ENCODE results near the gene THSD4. TPM values are rescaled to one million over a fixed set of nuclear protein-coding genes. Genes with fewer than 3 reads are reported as not detected.
"Not testable (repeated sequence)": the region's sequence is repeated elsewhere in the genome, so short reads cannot be mapped to it uniquely, and the experiment has no call there.

THSD4 gene
- total and polyA plus RNA-seq, 2 donors, result 23.9 to 75.1 TPM

GRCh38 chr15:71313806-71314205, 198.5 kb downstream of the THSD4 start:
- 72% methylated on average over 3 of the region's 3 CpGs for WGBS
- H3K4me3 ChIP-seq (ENCODE audit: low read depth, low read length), result no peak overlapping the region
- DNase-seq (ENCODE audit: extremely low spot score), result no peak
- H3K4me1 ChIP-seq (ENCODE audit: insufficient read depth), result no peaks in the 10 kb centered on the region
- no peaks in the 10 kb centered on the region for H3K36me3 ChIP-seq (ENCODE audit: insufficient read depth)
- H3K27ac ChIP-seq (ENCODE audit: low read depth), result no peak overlapping the region

GRCh38 chr15:71314956-71315537, 199.8 kb downstream of the THSD4 start:
- WGBS, result 87% methylated on average over 2 of the region's 2 CpGs
- Histone ChIP-seq H3K27ac (ENCODE audit: low read depth) (no peak overlapping the region), H3K4me1 (ENCODE audit: insufficient read depth) (no peaks in the 10 kb centered on the region), H3K36me3 (ENCODE audit: insufficient read depth) (no peaks in the 10 kb centered on the region), H3K4me3 (ENCODE audit: low read depth, low read length) (no peak overlapping the region)
- DNase-seq (ENCODE audit: extremely low spot score), result no peak

- no peak for DNase-seq (ENCODE audit: extremely low spot score)
- H3K27ac ChIP-seq (ENCODE audit: low read depth), result no peak overlapping the region
- H3K4me3 ChIP-seq (ENCODE audit: low read depth, low read length), result no peak overlapping the region
- WGBS, result 53% methylated on average over 1 of the region's 1 CpG
- H3K4me1 ChIP-seq (ENCODE audit: insufficient read depth), result no peaks in the 10 kb centered on the region
- no peaks in the 10 kb centered on the region for H3K36me3 ChIP-seq (ENCODE audit: insufficient read depth)
These were observed 201.6 kb downstream of the THSD4 start for GRCh38 chr15:71316911-71317310.

- not testable (repeated sequence) for H3K27ac ChIP-seq (ENCODE audit: low read depth); H3K4me1 ChIP-seq (ENCODE audit: insufficient read depth); H3K36me3 ChIP-seq (ENCODE audit: insufficient read depth); DNase-seq (ENCODE audit: extremely low spot score); H3K4me3 ChIP-seq (ENCODE audit: low read depth, low read length)
- WGBS, result 99% methylated on average over 3 of the region's 3 CpGs
These were observed 204.2 kb downstream of the THSD4 start for GRCh38 chr15:71319424-71319823.

GRCh38 chr15:71319935-71320334, 204.7 kb downstream of the THSD4 start:
- no peaks in the 10 kb centered on the region for H3K4me1 ChIP-seq (ENCODE audit: insufficient read depth)
- no peak overlapping the region for H3K4me3 ChIP-seq (ENCODE audit: low read depth, low read length)
- WGBS, result 79% methylated on average over 3 of the region's 3 CpGs
- H3K36me3 ChIP-seq (ENCODE audit: insufficient read depth), result no peaks in the 10 kb centered on the region
- H3K27ac ChIP-seq (ENCODE audit: low read depth), result no peak overlapping the region
- DNase-seq (ENCODE audit: extremely low spot score), result no peak

- DNase-seq (ENCODE audit: extremely low spot score), result no peak
- Histone ChIP-seq H3K27ac (ENCODE audit: low read depth) (no peak overlapping the region), H3K4me1 (ENCODE audit: insufficient read depth) (no peaks in the 10 kb centered on the region), H3K36me3 (ENCODE audit: insufficient read depth) (no peaks in the 10 kb centered on the region), H3K4me3 (ENCODE audit: low read depth, low read length) (no peak overlapping the region)
- 85% methylated on average over 4 of the region's 4 CpGs for WGBS
These were observed 207.8 kb downstream of the THSD4 start for GRCh38 chr15:71323082-71323481.

- no peak for DNase-seq (ENCODE audit: extremely low spot score)
- 47% methylated on average over 2 of the region's 2 CpGs for WGBS
- Histone ChIP-seq H3K27ac (ENCODE audit: low read depth) (no peak overlapping the region), H3K4me1 (ENCODE audit: insufficient read depth) (no peaks in the 10 kb centered on the region), H3K36me3 (ENCODE audit: insufficient read depth) (no peaks in the 10 kb centered on the region), H3K4me3 (ENCODE audit: low read depth, low read length) (no peak overlapping the region)
These were observed 208.3 kb downstream of the THSD4 start for GRCh38 chr15:71323584-71323983.

GRCh38 chr15:71325481-71325880, 210.2 kb downstream of the THSD4 start:
- DNase-seq (ENCODE audit: extremely low spot score), result no peak
- Histone ChIP-seq H3K4me3 (ENCODE audit: low read depth, low read length) (no peak overlapping the region), H3K4me1 (ENCODE audit: insufficient read depth) (no peaks in the 10 kb centered on the region), H3K36me3 (ENCODE audit: insufficient read depth) (no peaks in the 10 kb centered on the region), H3K27ac (ENCODE audit: low read depth) (no peak overlapping the region)
- WGBS, result 80% methylated on average over 1 of the region's 1 CpG

- 56% methylated on average over 3 of the region's 3 CpGs for WGBS
- no peaks in the 10 kb centered on the region for H3K36me3 ChIP-seq (ENCODE audit: insufficient read depth)
- DNase-seq (ENCODE audit: extremely low spot score), result no peak
- no peak overlapping the region for H3K27ac ChIP-seq (ENCODE audit: low read depth)
- H3K4me1 ChIP-seq (ENCODE audit: insufficient read depth), result no peaks in the 10 kb centered on the region
- no peak overlapping the region for H3K4me3 ChIP-seq (ENCODE audit: low read depth, low read length)
These were observed 213.2 kb downstream of the THSD4 start for GRCh38 chr15:71328453-71328852.

- H3K4me3 ChIP-seq (ENCODE audit: low read depth, low read length), result no peak overlapping the region
- DNase-seq (ENCODE audit: extremely low spot score), result no peak
- WGBS, result 22% methylated on average over 8 of the region's 8 CpGs
- H3K27ac ChIP-seq (ENCODE audit: low read depth), result no peak overlapping the region
- no peaks in the 10 kb centered on the region for H3K4me1 ChIP-seq (ENCODE audit: insufficient read depth)
- no peaks in the 10 kb centered on the region for H3K36me3 ChIP-seq (ENCODE audit: insufficient read depth)
These were observed 213.8 kb downstream of the THSD4 start for GRCh38 chr15:71329041-71329440.

- peak overlapping the region; percentile 40 for H3K27ac ChIP-seq (ENCODE audit: low read depth)
- no peaks in the 10 kb centered on the region for H3K4me1 ChIP-seq (ENCODE audit: insufficient read depth)
- no peaks in the 10 kb centered on the region for H3K36me3 ChIP-seq (ENCODE audit: insufficient read depth)
- H3K4me3 ChIP-seq (ENCODE audit: low read depth, low read length), result no peak overlapping the region
- no peak for DNase-seq (ENCODE audit: extremely low spot score)
- 59% methylated on average over 14 of the region's 14 CpGs for WGBS
These were observed 214.4 kb downstream of the THSD4 start for GRCh38 chr15:71329497-71330260.

- 80% methylated on average over 11 of the region's 11 CpGs for WGBS
- no peaks in the 10 kb centered on the region for H3K36me3 ChIP-seq (ENCODE audit: insufficient read depth)
- no peaks in the 10 kb centered on the region for H3K4me1 ChIP-seq (ENCODE audit: insufficient read depth)
- no peak overlapping the region for H3K4me3 ChIP-seq (ENCODE audit: low read depth, low read length)
- no peak for DNase-seq (ENCODE audit: extremely low spot score)
- H3K27ac ChIP-seq (ENCODE audit: low read depth), result no peak overlapping the region
These were observed 215.4 kb downstream of the THSD4 start for GRCh38 chr15:71330638-71331162.

GRCh38 chr15:71331173-71331572, 215.9 kb downstream of the THSD4 start:
- WGBS, result 68% methylated on average over 4 of the region's 4 CpGs
- DNase-seq (ENCODE audit: extremely low spot score), result no peak
- no peaks in the 10 kb centered on the region for H3K4me1 ChIP-seq (ENCODE audit: insufficient read depth)
- H3K27ac ChIP-seq (ENCODE audit: low read depth), result no peak overlapping the region
- no peaks in the 10 kb centered on the region for H3K36me3 ChIP-seq (ENCODE audit: insufficient read depth)
- no peak overlapping the region for H3K4me3 ChIP-seq (ENCODE audit: low read depth, low read length)

GRCh38 chr15:71332431-71333004, 217.2 kb downstream of the THSD4 start:
- Histone ChIP-seq H3K4me1 (ENCODE audit: insufficient read depth) (peaks cover 2% of the 10 kb centered on the region), H3K4me3 (ENCODE audit: low read depth, low read length) (no peak overlapping the region), H3K27ac (ENCODE audit: low read depth) (no peak overlapping the region), H3K36me3 (ENCODE audit: insufficient read depth) (no peaks in the 10 kb centered on the region)
- 49% methylated on average over 8 of the region's 8 CpGs for WGBS
- DNase-seq (ENCODE audit: extremely low spot score), result no peak
